Adrenal gland (tissue), 12 donors: ENCODE data around the gene GK. TPM values are rescaled to one million over a fixed set of nuclear protein-coding genes. Genes with fewer than 3 reads are reported as not detected.
"Not testable (repeated sequence)": the region's sequence is repeated elsewhere in the genome, so short reads cannot be mapped to it uniquely, and the experiment has no call there.

Experiments
- DNase-seq, 7 donors: peaks; one replicate each; pipeline ENCODE4 v3.0.0-alpha.2; 2019 to 2020
- H3K27ac ChIP-seq, 5 donors: fragments of 200-600 bp; sonication (generic) in 4 of 5; 1 replicate in 3 of 5; 2 replicates in 2 of 5; pipeline versions ENCODE4 v1.5.1 to v1.8.0; 2016 to 2020; ENCODE audit warnings: mild to moderate bottlenecking in 1 of 5
- H3K27me3 ChIP-seq: fragments of 200-600 bp; 2 replicates; pipeline ENCODE4 v1.8.0; 2021
- H3K36me3 ChIP-seq, 2 donors: fragments of 200-600 bp; replicated peaks in 1 of 2; 1 replicate in 1 of 2; 2 replicates in 1 of 2; pipeline versions ENCODE4 v1.5.1 to v1.8.0; 2018 to 2022
- H3K4me1 ChIP-seq, 2 donors: fragments of 200-600 bp; replicated peaks in 1 of 2; 1 replicate in 1 of 2; 2 replicates in 1 of 2; pipeline versions ENCODE4 v1.5.1 to v1.8.0; 2018 to 2021
- H3K4me3 ChIP-seq, 4 donors: fragments of 200-600 bp; sonication (generic) in 3 of 4; one replicate each; pipeline ENCODE4 v1.5.1; 2016 to 2018
- H3K9me3 ChIP-seq, 3 donors: fragments of 200-600 bp; sonication (generic) in 1 of 3; replicated peaks in 1 of 3; 1 replicate in 2 of 3; 2 replicates in 1 of 3; pipeline versions ENCODE4 v1.5.1 to v1.8.0; 2016 to 2021
- POLR2A ChIP-seq, 2 donors: fragments of 450-650 bp; IDR thresholded peaks; one replicate each; pipeline ENCODE4 v1.6.1; 2017; ENCODE audit warnings: antibody characterized with exemption in 2 of 2, mild to moderate bottlenecking in 2 of 2, moderate library complexity in 1 of 2
- WGBS, 4 donors: extraction: QIAGEN DNeasy Blood & Tissue Kit in 2 of 4; methylation state at CpG; one replicate each; pipeline versions ENCODE4 v1.1.5 to v1.1.7; 2013 to 2017; 5-methylcytosine and 5-hydroxymethylcytosine counted together
- intact Hi-C, 2 donors: fragments of 100-400 bp; cut with DNase I; formaldehyde crosslinking; loops; one replicate each; pipeline versions ENCODE4 v1.14.1 to v1.15.0; 2022 to 2023
- polyA plus RNA-seq, 3 donors: library from polyadenylated mRNA; stranded (reverse); fragments of 200-250 nt in 2 of 3; fragments of 350-450 nt in 1 of 3; fragmentation: Illumina TruSeq in 1 of 3; extraction: RNeasy Lipid Tissue Mini Kit (QIAGEN cat#74804) in 1 of 3; gene quantifications; one replicate each; pipeline ENCODE4 v1.2.3, GENCODE V29; 2013 to 2014
- total RNA-seq, 9 donors: library from RNA; depleted of rRNA in 4 of 9; stranded (reverse); fragments of >200 nt in 4 of 9; fragments of 120-200 nt in 1 of 9; fragmentation: NEBNext Ultra II Directional in 1 of 9; extraction: Animal tissue kit (Norgen Biotek cat#: 25700) in 1 of 9; gene quantifications; one replicate each; pipeline versions ENCODE4 v1.1.0 to v1.2.4, GENCODE V29; 2013 to 2023
- TF ChIP-seq, protein P1 (sequence below), 6 experiments: fragments of 450-650 bp in 4 of 6; fragments of 200-600 bp in 2 of 6; sonication (generic) in 1 of 6; IDR thresholded peaks; 1 replicate in 5 of 6; 2 replicates in 1 of 6; pipeline versions ENCODE4 v1.5.1 to v1.8.0; 2016 to 2021; ENCODE audit warnings: antibody characterized with exemption in 6 of 6, mild to moderate bottlenecking in 2 of 6, moderate library complexity in 1 of 6
- donor health status: healthy with polysubstance abuse.
- donor health status: Bipolar disorder and iron deficiency.
- donor health status: DM: yes; HTN: yes; CAD: no.
- donor health status: DM: no; HTN: no; CAD: no.
- donor health status: DM: no; HTN: no; CAD: no.
- donor health status: DM: yes; HTN: yes; CAD: no.

The GK gene
- total and polyA plus RNA-seq, 12 donors, result 6.1 to 169 (median 10.1) TPM

DNA sequence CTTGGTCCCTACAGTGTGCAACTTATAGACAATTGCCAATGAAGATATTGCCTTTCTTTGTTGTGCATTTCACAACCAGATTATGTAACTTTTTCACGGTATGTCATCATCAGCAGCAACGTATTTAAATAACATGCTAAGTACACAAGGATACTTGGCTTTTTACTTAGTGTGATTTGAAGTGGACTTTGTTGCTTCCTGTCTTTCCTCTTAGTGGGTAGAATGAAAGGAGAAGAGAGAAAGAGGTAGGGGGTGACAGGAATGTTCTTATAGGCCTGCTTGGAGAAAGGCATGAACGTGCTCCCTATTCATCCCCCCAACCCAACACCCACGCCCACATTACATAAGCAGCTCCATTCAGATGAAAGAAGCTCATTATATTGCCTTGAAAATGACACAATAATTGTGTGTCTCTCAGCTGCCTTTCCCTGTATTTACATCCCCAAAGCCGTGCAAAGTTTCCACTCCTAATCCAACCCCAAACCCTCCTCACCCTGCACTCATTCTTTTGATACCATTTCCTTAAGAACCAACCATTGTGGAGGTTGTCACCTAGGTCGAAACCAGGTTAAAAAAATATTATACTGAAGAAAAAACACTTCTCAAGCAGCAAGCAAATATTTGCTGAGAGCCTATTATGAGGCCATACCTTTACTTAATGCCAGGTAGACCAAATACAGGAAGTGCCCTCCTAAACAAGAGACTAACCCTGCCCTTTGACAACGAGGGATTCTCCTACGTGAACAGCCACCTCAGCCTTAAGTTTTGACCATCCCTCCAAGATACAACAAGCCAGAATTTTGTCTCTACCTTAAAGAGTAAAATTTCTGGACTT, 25.2 kb upstream of the GK start:
- no peak overlapping the region for H3K27ac ChIP-seq
- intact Hi-C loops, result no loop called here
- WGBS, 4 donors, result 55 to 68% (median 63%) methylated on average over 8 of the region's 8 CpGs

GRCh38 chrX:30634070-30634469, 19.2 kb upstream of the GK start:
- not testable (repeated sequence) for H3K4me1 ChIP-seq, H3K27me3 ChIP-seq, DNase-seq, H3K4me3 ChIP-seq, H3K27ac ChIP-seq, H3K36me3 ChIP-seq, H3K9me3 ChIP-seq
- WGBS, 4 donors, result 83 to 90% (median 88%) methylated on average over 6 of the region's 6 CpGs
- intact Hi-C loops, result loop anchor here (10.0 kb wide), 1 partner anchor 81 kb away; no protein-coding TSS in a partner anchor

More for the DNA sequence above, 25.2 kb upstream of the GK start:
- H3K36me3 ChIP-seq, result no peaks in the 10 kb centered on the region
- H3K4me1 ChIP-seq, result no peaks in the 10 kb centered on the region
- DNase-seq, result no peak
- no peaks in the 10 kb centered on the region for H3K27me3 ChIP-seq
- H3K4me3 ChIP-seq, result no peak overlapping the region
- no peaks in the 10 kb centered on the region for H3K9me3 ChIP-seq
- TF ChIP-seq, protein P1, sequence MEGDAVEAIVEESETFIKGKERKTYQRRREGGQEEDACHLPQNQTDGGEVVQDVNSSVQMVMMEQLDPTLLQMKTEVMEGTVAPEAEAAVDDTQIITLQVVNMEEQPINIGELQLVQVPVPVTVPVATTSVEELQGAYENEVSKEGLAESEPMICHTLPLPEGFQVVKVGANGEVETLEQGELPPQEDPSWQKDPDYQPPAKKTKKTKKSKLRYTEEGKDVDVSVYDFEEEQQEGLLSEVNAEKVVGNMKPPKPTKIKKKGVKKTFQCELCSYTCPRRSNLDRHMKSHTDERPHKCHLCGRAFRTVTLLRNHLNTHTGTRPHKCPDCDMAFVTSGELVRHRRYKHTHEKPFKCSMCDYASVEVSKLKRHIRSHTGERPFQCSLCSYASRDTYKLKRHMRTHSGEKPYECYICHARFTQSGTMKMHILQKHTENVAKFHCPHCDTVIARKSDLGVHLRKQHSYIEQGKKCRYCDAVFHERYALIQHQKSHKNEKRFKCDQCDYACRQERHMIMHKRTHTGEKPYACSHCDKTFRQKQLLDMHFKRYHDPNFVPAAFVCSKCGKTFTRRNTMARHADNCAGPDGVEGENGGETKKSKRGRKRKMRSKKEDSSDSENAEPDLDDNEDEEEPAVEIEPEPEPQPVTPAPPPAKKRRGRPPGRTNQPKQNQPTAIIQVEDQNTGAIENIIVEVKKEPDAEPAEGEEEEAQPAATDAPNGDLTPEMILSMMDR (IDR thresholded peaks at IDR 0.05), result no peak
- TF ChIP-seq POLR2A (IDR thresholded peaks at IDR 0.05), result no peak

DNA sequence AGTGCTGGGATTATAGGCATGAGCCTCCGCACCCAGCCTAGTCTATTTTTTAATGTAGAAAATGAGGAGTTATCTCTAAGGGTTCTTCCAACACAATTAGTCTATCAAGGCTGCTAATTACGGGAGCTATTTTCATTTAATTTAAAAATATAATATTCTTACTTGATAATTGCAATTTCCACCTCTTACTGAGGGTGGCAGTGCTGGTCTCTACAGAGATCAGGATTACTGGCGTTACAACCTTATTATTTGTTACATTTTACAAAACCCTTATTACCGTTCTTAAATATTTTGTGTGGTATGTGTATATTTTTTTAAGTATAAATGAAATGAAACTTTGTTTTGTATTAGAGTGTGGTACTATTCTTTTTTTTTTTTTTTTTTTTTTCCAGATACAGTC, 17.6 kb upstream of the GK start:
- 34 to 56% (median 50%) methylated on average over 4 of the region's 4 CpGs for WGBS, 4 donors
- Histone ChIP-seq H3K27ac (no peak overlapping the region), H3K36me3 (no peaks in the 10 kb centered on the region), H3K9me3 (no peaks in the 10 kb centered on the region), H3K4me1 (no peaks in the 10 kb centered on the region), H3K4me3 (no peak overlapping the region), H3K27me3 (no peaks in the 10 kb centered on the region)
- DNase-seq, result peak in 1 of 7 donors; percentile 25
- intact Hi-C loops, result loop anchor here (10.0 kb wide), 1 partner anchor 79 kb away; no protein-coding TSS in a partner anchor
- TF ChIP-seq POLR2A (IDR thresholded peaks at IDR 0.05), result no peak
- TF ChIP-seq, protein P1 (IDR thresholded peaks at IDR 0.05), result peak in 5 of 6 experiments; percentile 27 to 52 (median 42)

- DNase-seq, result peak in 1 of 7 donors; percentile 4
- no peak overlapping the region for H3K4me3 ChIP-seq
- WGBS, 4 donors, result 81 to 86% (median 85%) methylated on average over 8 of the region's 8 CpGs
- H3K9me3 ChIP-seq, result no peaks in the 10 kb centered on the region
- intact Hi-C loops, result loop anchor here (10.0 kb wide), 1 partner anchor 77 kb away; no protein-coding TSS in a partner anchor
- H3K36me3 ChIP-seq, result no peaks in the 10 kb centered on the region
- peaks cover 0 to 4% of the 10 kb centered on the region in 2 donors for H3K4me1 ChIP-seq
- H3K27me3 ChIP-seq, result no peaks in the 10 kb centered on the region
- no peak for TF ChIP-seq POLR2A (IDR thresholded peaks at IDR 0.05)
- TF ChIP-seq, protein P1 (IDR thresholded peaks at IDR 0.05), result no peak
- H3K27ac ChIP-seq, result no peak overlapping the region
Measured at GRCh38 chrX:30637874-30638815, 15.1 kb upstream of the GK start.

DNA sequence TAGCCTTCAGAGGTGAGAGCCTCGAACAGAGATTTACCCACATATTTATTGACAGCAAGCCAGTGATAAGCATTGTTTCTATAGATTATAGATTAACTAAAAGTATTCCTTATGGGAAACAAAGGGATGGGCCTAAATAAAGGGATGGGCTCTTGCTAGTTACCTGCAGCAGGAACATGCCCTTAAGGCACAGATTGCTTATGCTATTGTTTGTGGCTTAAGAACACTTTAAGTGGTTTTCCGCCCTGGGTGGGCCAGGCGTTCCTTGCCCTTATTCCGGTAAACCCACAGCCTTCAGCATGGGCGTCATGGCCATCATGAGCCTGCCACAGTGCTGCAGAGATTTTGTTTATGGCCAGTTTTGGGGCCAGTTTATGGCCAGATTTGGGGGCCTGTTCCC, 13.5 kb upstream of the GK start:
- H3K4me3 ChIP-seq, H3K27me3 ChIP-seq, DNase-seq, H3K4me1 ChIP-seq, H3K9me3 ChIP-seq, H3K36me3 ChIP-seq, H3K27ac ChIP-seq: not testable (repeated sequence)
- 75 to 89% (median 81%) methylated on average over 2 to 5 of the region's 5 CpGs for WGBS, 4 donors
- intact Hi-C loops, result loop anchor here (10.0 kb wide), 1 partner anchor 75 kb away; no protein-coding TSS in a partner anchor
